Stimulated activated CD8-positive, alpha-beta memory T cell treated with anti-CD3 and anti-CD28 coated beads, Interleukin-12 subunit alpha, Interleukin-12 subunit beta, amount 100 ng/mL, for 24 hours (primary cell): Measurements from ENCODE around the gene TST.

ENCODE experiments used
- DNase-seq: peaks from one replicate; pipeline ENCODE4 v3.0.0-alpha.2; 2020; ENCODE audit errors: extremely low read depth

Gene TST

GRCh38 chr22:36986242-36986821, 32.9 kb downstream of the TST start:
- DNase-seq, result peak; percentile 14

GRCh38 chr22:36985211-36985889, 33.9 kb downstream of the TST start:
- no peak for DNase-seq

GRCh38 chr22:36982136-36982535, 37.1 kb downstream of the TST start:
- DNase-seq, result no peak

- DNase-seq, result no peak
Measured at GRCh38 chr22:36981247-36981775, 37.9 kb downstream of the TST start.

GRCh38 chr22:36979016-36979910, 40.0 kb downstream of the TST start:
- DNase-seq, result no peak

- DNase-seq, result peak; percentile 71
Measured at GRCh38 chr22:36977947-36978660, 41.1 kb downstream of the TST start.

GRCh38 chr22:36977401-36977861, 41.8 kb downstream of the TST start:
- DNase-seq, result peak; percentile 54

GRCh38 chr22:36976606-36977005, 42.6 kb downstream of the TST start:
- no peak for DNase-seq

GRCh38 chr22:36971341-36972125, 47.7 kb downstream of the TST start:
- DNase-seq, result no peak

GRCh38 chr22:36968249-36968964, 50.8 kb downstream of the TST start:
- DNase-seq, result no peak

- DNase-seq, result no peak
Measured at GRCh38 chr22:36966851-36967540, 52.3 kb downstream of the TST start.

- DNase-seq, result no peak
Measured at GRCh38 chr22:36965696-36966095, 53.6 kb downstream of the TST start.

GRCh38 chr22:36964106-36964505, 55.1 kb downstream of the TST start:
- DNase-seq, result no peak

- DNase-seq, result no peak
Measured at GRCh38 chr22:36963302-36963701, 55.9 kb downstream of the TST start.

GRCh38 chr22:36961626-36962025, 57.6 kb downstream of the TST start:
- DNase-seq, result no peak
